ELF-1 (cell line): ENCODE measurements around the gene DCTN3.

Experiments
- DNase-seq: peaks from one replicate; pipeline ENCODE4 v3.0.0-alpha.2; 2016; ENCODE audit warnings: low read depth, low spot score

Gene DCTN3

DNA sequence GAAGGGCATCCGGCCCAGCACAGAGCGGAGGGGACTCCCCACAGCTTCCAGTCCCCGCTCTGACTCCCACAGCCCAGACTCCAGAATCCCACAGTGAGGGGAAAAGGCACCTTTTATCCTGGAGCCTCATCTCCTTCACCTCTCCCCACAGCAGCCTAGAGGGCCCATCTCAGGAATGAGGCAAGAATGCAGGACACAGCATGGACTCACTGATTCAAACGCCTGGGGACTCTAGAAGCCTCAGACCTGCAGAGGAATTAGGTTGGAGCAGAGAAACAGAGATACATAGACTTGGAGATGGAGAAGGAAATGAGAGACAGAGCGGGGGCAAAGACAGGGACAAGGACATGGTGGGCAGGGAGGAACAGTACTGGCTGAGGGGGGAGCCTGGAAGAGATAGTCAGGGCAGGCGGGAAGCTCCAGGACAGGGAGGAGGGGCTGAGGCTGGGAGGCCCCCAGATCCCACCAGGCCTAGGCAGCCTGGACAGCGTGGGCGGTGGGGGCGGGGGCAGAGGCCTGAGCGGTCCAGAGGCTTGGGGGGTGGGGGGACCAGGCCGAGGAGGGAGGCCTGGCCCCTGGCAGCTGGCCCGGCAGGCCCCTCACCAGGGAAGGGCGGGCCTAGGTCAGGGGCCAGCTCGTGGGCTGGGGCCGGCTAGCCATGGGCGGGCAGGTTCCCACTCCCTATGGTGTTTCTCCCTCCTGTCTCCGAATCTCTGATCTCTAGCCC lies 46.5 kb downstream of the DCTN3 start:
- peak; percentile 54 for DNase-seq

DNA sequence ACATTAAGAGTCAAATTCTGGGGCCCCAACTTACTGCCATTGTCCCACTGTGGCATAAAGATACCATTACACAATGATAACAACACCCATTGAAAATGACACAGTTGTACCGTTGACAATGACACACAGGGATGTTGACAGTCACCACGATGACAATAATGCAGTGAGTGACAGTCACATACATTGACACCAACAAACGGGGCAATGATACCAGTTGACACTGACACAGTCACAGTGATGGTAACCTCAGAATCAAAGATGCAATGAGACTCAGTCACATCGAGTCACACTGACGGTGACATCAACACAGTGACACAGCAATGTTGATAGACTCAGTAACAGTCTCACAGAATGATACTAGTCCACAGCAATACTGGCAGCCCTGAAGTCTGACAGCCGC lies 47.7 kb downstream of the DCTN3 start:
- DNase-seq = no peak

DNA sequence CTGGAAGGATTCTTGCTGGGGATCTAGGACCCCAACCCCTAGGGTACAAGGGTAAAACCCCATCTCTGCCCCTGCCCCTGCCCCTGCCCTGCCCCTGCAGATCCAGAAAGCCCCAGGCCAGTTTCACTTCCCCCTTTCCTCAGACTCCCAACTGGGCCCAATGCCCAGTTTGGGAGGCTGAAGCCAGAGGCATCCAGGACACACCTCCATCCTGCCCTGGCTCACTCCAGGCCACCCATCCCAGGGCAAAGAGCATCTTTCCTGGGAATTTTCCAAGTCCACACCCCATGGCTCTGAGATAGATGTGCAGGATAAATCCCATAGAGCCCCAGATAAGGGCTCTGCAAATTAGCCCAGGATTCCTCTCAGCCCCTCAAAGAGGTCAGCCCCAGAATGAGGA lies 48.2 kb downstream of the DCTN3 start:
- DNase-seq = no peak

DNA sequence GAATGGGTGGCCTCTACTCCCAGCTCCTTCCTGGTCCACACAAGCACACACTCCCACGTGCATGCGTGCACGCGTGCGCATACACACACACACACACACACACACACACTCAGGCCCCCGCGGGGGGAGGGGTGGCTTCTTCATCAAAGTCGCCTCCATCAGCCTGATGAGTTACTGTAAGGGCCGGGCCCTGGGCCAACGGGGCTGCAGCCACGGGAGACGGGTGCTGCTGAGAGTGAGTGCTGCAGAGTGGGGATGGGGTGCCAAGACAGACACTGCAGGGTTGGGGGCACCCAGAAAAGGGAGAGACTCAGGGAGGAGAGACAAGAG lies 48.8 kb downstream of the DCTN3 start:
- DNase-seq = no peak

DNA sequence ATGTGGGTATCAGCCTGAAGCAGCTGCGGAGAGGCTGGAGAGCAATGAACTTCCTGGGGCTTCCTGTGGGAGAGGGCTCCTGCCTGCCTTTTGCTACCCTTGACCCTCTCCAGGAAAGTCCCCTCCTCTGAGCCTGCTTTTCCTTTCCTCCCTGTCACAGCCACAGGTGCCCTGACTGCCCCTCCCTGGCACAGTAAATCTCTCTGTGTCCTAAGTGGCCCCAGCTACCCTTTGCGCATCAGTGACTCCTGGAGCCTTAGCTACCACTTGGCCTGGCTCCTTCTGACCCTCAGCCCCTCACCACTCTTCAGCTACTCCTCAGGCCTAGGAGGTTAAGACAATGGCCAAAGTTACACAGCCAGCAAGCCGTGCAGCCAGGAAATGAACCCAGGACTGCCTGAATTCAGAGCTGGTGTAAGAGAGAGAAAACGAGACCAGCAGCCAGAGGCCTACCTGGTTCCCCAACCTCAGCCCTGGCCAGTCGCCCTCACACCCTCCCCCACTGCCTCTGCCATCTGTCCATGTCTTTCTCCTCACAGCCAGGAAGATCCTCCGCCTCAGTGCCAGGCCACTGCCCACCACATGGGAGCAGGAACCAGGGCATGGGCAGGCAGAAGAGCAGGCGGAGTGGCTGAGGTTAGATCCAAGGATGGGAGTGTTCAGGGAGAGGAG lies 49.4 kb downstream of the DCTN3 start:
- DNase-seq = no peak

DNA sequence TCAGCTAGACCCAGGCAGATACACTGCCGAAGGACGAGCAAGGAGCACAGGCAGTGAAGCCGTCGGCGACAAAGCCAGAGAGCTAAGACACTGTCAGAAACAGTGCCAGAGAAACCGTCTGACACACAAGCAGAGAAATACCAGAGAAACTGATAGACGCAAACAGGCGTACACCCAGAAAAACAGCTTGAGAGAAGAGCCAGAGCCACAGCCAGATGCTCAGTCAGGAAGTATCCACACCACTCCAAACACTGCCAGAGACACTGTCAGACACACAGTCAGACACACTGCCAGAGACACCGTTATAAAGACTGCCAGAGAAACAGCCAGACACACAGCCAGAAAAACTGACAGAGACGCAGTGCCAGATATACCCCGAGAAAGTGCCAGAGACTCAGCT lies 49.9 kb downstream of the DCTN3 start:
- DNase-seq = peak; percentile 41

DNA sequence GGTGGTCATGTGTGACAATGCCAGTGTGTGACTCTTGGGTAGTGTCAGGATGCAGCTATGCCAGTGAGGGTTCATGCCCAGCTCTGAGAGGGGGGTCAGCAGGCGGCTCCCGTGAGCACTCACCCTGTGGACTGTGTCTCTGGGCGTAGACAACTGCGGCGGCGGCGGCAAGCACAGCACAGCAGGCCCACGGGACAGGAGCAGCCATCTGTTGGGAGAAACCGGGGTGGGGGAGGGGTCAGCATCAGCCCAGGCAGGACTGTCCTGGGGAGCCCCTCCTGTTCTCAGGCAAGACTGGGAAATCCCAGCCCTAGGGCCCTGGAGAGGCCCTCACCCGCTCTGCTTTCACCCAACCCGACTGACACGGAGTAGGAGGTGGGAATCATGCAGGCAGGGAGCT lies 51.5 kb downstream of the DCTN3 start:
- no peak for DNase-seq

DNA sequence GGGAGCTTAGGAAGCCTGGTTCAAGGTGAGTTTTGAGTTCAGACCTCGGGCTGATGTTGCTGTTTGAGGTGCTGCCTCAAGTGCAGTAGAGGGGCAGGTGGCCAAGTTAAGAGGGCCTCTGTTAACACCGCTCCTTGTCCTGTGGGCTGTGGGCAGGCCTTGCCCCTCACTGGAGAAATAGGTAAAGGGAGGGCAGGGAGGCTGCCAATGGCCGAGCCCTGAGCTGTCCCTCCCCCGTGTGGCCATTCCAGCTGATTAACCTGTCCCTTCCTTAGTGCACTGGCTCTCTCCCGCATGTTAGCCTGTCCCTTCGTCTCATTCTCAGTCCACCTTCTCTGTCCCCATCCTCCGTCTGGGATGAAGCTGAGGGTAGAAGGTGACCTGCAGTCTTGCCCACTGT lies 52.2 kb downstream of the DCTN3 start:
- DNase-seq = no peak

DNA sequence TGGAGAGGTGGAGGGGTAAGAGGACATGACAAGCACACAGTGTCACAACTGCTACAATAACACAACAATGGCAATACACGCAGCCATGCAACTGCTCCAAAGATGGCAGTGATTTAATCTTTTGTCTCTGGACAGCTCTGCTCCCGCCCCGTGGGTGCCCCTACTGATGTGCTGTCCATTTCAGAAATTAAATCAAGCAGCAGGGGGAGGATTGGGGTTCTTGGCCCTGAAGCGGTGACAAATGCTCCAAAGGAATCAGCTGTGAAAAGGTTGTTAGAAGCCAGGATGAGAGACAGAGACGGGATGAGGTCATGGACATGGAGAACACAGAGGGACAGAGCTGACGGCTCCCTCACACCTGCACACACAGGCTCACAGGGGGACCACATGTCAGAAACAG lies 53.3 kb downstream of the DCTN3 start:
- no peak for DNase-seq

DNA sequence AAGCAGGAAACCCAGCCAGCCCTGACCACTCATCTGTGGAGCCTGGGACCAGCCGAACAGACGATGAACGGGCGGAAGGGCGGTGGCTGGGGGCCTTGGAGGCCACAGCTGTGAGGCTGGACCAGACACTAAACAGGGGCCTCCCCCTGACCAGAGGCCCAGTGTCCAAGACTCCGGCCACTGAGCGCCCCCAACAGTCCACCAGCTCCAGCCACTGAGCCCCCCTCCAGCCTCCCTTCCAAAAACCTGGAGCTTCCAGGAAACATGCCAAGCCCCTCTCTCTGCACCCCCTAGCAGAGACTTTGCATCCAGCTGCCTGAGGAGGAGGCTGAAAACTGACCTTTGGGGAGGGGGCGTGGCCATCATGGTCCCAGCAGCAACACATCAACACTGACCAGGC lies 54.0 kb downstream of the DCTN3 start:
- no peak for DNase-seq

DNA sequence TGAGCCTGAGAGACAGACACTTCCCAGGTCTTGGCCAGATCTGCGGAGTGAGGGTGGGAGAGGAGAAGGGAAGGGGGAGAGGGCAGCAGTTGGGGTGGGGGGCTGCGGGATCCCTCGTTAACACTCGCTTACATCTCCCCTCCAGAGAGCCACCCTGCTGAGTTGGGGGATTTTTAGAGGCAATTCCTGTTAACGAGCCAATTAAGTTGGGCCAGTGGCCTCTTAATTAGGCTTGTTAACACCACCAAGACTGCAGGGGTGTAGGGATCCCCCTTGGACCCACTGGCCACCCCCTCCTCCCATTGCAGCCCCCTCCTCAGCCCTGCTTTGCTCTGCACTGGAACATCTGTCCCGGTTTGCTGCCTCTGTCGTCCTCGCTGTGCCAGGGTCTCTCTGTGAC lies 54.4 kb downstream of the DCTN3 start:
- DNase-seq = no peak

DNA sequence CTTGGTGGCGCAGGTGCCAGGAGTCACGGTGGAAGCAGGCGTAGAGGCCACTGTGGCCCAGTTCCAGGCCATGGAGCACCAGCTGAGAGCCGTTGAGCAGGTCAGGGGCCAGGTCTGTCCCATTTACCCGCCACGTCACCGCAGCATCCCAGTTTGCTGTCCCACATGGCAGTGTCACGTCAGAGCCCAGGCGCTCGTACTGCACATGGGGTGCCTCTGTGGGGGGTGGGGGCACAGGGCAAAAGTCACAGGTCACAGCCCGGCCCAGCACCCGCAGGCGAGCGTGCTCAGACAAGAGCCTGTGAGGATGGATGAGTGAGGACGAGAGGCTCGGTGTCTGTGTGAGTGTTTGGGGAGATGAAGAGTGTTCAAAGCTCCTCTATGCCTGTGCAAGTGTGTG lies 55.7 kb downstream of the DCTN3 start:
- DNase-seq = no peak
